GM12875 (cell line): ENCODE data around the gene CEACAM21.

Source experiments
- H3K4me3 ChIP-seq: one replicate; pipeline ENCODE4 v1.5.1; 2011; ENCODE audit warnings: low read depth, low read length, control low read depth
- CTCF ChIP-seq: IDR thresholded peaks from 2 replicates; pipeline ENCODE4 v1.5.1; 2011; ENCODE audit warnings: low read depth, mild to moderate bottlenecking, control low read depth, inconsistent platforms, low read length, moderate library complexity, borderline replicate concordance; ENCODE audit not compliant: insufficient read depth

CEACAM21 gene

GRCh38 chr19:41555748-41556147, 20.2 kb upstream of the CEACAM21 start:
- no peak for TF ChIP-seq CTCF

GRCh38 chr19:41563854-41564514, 12.0 kb upstream of the CEACAM21 start:
- peak overlapping the region; percentile 19 for H3K4me3 ChIP-seq
- no peak for TF ChIP-seq CTCF

More at GRCh38 chr19:41555748-41556147, 20.2 kb upstream of the CEACAM21 start:
- H3K4me3 ChIP-seq = no peak overlapping the region

GRCh38 chr19:41564515-41565378, 11.2 kb upstream of the CEACAM21 start:
- peak overlapping the region; percentile 19 for H3K4me3 ChIP-seq
- TF ChIP-seq CTCF = no peak

- TF ChIP-seq CTCF = no peak
- no peak overlapping the region for H3K4me3 ChIP-seq
Observed at GRCh38 chr19:41565379-41565720, 10.6 kb upstream of the CEACAM21 start.

GRCh38 chr19:41566001-41566400, 10.0 kb upstream of the CEACAM21 start:
- no peak overlapping the region for H3K4me3 ChIP-seq
- no peak for TF ChIP-seq CTCF

GRCh38 chr19:41569481-41570150, 6.3 kb upstream of the CEACAM21 start:
- H3K4me3 ChIP-seq = no peak overlapping the region
- TF ChIP-seq CTCF = no peak
